Peyer's patch (tissue), 4 donors: ENCODE measurements around the gene HOTAIR. TPM values are rescaled to one million over a fixed set of nuclear protein-coding genes. Genes with fewer than 3 reads are reported as not detected.

Source experiments
- DNase-seq, 3 donors: peaks; one replicate each; pipeline ENCODE4 v3.0.0-alpha.2; 2017 to 2019
- H3K27ac ChIP-seq, 4 donors: fragments of 200-600 bp; sonication (generic); one replicate each; pipeline ENCODE4 v1.5.1; 2016 to 2019
- H3K27me3 ChIP-seq, 2 donors: fragments of 200-600 bp; sonication (generic); one replicate each; pipeline ENCODE4 v1.5.1; 2019
- H3K36me3 ChIP-seq, 3 donors: fragments of 200-600 bp; sonication (generic); one replicate each; pipeline ENCODE4 v1.5.1; 2016 to 2019
- H3K4me1 ChIP-seq, 4 donors: fragments of 200-600 bp; sonication (generic); one replicate each; pipeline ENCODE4 v1.5.1; 2016 to 2019
- H3K4me3 ChIP-seq, 4 donors: fragments of 200-600 bp; sonication (generic); 1 replicate in 3 of 4; 2 replicates in 1 of 4; pipeline ENCODE4 v1.5.1; 2016 to 2019; ENCODE audit warnings: mild to moderate bottlenecking in 1 of 4
- H3K9me3 ChIP-seq, 4 donors: fragments of 200-600 bp; sonication (generic); one replicate each; pipeline ENCODE4 v1.5.1; 2016 to 2019; ENCODE audit warnings: mild to moderate bottlenecking in 1 of 4
- POLR2A ChIP-seq, 2 donors: fragments of 450-650 bp; IDR thresholded peaks; one replicate each; pipeline ENCODE4 v1.5.1; 2017; ENCODE audit warnings: antibody characterized with exemption in 2 of 2, mild to moderate bottlenecking in 2 of 2, moderate library complexity in 2 of 2
- total RNA-seq, 4 donors: library from RNA; depleted of rRNA; stranded (reverse); fragments of >200 nt; gene quantifications; one replicate each; pipeline ENCODE4 v1.1.0, GENCODE V29; 2016
- TF ChIP-seq, protein P1 (sequence below), 6 experiments: fragments of 450-650 bp in 4 of 6; fragments of 200-600 bp in 2 of 6; sonication (generic) in 1 of 6; IDR thresholded peaks; one replicate each; pipeline ENCODE4 v1.5.1; 2017 to 2019; ENCODE audit warnings: antibody characterized with exemption in 6 of 6, mild to moderate bottlenecking in 3 of 6, moderate library complexity in 1 of 6

Gene HOTAIR
- total RNA-seq, 4 donors from 2014 or later, result 1.4 TPM; not detected in 3

DNA sequence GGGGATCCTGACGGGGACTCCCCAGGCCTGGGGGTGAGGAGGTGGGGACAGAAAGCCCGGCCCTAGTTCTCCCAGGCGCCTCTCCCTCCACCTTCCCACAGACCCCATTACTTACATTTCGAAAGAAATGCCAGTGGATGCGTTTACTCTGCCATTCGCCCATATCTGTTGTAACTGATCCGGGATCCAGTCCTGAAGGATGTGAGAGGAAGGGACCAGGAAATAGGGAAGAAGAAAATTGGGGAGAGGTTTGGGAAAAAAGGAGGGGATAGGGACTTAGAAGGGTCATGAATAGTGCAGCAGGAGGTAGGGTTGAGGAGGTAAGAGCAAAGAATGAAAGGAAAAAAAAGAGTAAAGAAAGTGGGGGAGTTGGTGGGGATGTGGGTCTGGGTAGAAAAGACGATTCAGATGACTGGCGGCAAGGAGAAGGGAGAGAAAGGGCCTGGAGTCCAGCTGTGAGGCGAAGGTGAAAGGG is 18.9 kb downstream of the HOTAIR start:
- Histone ChIP-seq H3K27ac (no peak overlapping the region), H3K4me3 (no peak overlapping the region), H3K36me3 (no peaks in the 10 kb centered on the region), H3K9me3 (peaks cover 0 to 13% (median 0%) of the 10 kb centered on the region in 4 donors), H3K4me1 (peaks cover 0 to 12% (median 2%) of the 10 kb centered on the region in 4 donors), H3K27me3 (peaks cover 0 to 94% of the 10 kb centered on the region in 2 donors)
- TF ChIP-seq POLR2A (IDR thresholded peaks at IDR 0.05), result no peak
- TF ChIP-seq, protein P1, sequence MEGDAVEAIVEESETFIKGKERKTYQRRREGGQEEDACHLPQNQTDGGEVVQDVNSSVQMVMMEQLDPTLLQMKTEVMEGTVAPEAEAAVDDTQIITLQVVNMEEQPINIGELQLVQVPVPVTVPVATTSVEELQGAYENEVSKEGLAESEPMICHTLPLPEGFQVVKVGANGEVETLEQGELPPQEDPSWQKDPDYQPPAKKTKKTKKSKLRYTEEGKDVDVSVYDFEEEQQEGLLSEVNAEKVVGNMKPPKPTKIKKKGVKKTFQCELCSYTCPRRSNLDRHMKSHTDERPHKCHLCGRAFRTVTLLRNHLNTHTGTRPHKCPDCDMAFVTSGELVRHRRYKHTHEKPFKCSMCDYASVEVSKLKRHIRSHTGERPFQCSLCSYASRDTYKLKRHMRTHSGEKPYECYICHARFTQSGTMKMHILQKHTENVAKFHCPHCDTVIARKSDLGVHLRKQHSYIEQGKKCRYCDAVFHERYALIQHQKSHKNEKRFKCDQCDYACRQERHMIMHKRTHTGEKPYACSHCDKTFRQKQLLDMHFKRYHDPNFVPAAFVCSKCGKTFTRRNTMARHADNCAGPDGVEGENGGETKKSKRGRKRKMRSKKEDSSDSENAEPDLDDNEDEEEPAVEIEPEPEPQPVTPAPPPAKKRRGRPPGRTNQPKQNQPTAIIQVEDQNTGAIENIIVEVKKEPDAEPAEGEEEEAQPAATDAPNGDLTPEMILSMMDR (IDR thresholded peaks at IDR 0.05), result no peak
- DNase-seq, result no peak

DNA sequence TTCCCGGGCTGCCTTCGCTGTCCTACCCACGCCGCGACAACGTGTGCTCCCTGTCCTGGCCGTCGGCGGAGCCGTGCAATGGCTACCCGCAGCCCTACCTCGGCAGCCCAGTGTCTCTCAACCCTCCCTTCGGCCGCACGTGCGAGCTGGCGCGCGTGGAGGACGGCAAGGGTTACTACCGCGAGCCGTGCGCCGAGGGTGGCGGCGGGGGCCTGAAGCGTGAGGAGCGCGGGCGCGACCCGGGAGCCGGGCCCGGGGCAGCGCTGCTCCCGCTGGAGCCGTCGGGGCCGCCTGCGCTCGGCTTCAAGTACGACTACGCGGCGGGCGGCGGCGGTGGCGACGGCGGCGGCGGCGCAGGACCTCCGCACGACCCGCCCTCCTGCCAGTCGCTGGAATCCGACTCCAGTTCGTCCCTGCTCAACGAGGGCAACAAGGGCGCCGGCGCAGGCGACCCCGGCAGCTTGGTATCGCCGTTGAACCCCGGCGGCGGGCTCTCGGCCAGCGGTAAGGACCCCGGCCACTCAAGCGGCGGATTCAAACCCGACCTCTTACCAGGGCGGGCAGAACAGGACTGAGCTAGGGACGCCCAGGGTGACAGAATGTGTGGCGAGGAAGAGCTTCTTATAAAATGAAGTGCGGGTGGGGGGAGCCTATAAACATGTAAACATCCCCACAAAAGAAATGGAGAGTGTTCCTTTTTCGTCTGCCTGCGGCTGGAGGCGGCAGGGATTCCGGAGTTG is 19.5 kb downstream of the HOTAIR start:
- peaks cover 0 to 11% (median 2%) of the 10 kb centered on the region in 4 donors for H3K4me1 ChIP-seq
- no peak for DNase-seq
- peaks cover 0 to 94% of the 10 kb centered on the region in 2 donors for H3K27me3 ChIP-seq
- H3K9me3 ChIP-seq, result peaks cover 0 to 10% (median 0%) of the 10 kb centered on the region in 4 donors
- H3K27ac ChIP-seq, result no peak overlapping the region
- H3K36me3 ChIP-seq, result no peaks in the 10 kb centered on the region
- TF ChIP-seq, protein P1 (IDR thresholded peaks at IDR 0.05), result no peak
- no peak for TF ChIP-seq POLR2A (IDR thresholded peaks at IDR 0.05)
- H3K4me3 ChIP-seq, result no peak overlapping the region

DNA sequence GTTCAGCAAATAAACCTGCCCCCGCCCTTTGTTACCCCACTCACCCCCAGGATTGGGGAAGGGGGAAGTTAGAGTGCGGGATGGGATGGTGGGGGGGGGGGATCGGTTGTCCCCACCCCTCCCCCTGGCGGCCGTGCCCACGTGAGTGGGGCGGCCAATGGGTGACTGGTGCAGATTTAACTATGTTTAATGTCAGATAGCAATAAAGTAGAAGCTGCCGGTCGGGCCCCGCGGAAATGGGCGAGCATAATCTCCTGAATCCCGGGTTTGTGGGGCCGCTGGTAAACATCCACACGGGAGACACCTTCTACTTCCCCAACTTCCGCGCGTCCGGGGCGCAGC is 20.1 kb downstream of the HOTAIR start, which contains the start of gene HOXC12:
Gene HOXC12, plus strand, starts transcription at position 210 of the 342 bp plus-strand sequence. Its CDS starts 27 bp downstream, at position 237.
- Histone ChIP-seq H3K27ac (no peak within 1 kb of the TSS), H3K9me3 (peaks cover 0 to 10% (median 0%) of the 10 kb centered on the region in 4 donors), H3K4me3 (no peak within 1 kb of the TSS), H3K36me3 (no peaks in the 10 kb centered on the region), H3K4me1 (peaks cover 0 to 11% (median 2%) of the 10 kb centered on the region in 4 donors), H3K27me3 (peaks cover 0 to 94% of the 10 kb centered on the region in 2 donors)
- TF ChIP-seq POLR2A (IDR thresholded peaks at IDR 0.05), result no peak
- TF ChIP-seq, protein P1 (IDR thresholded peaks at IDR 0.05), result no peak
- no peak for DNase-seq

DNA sequence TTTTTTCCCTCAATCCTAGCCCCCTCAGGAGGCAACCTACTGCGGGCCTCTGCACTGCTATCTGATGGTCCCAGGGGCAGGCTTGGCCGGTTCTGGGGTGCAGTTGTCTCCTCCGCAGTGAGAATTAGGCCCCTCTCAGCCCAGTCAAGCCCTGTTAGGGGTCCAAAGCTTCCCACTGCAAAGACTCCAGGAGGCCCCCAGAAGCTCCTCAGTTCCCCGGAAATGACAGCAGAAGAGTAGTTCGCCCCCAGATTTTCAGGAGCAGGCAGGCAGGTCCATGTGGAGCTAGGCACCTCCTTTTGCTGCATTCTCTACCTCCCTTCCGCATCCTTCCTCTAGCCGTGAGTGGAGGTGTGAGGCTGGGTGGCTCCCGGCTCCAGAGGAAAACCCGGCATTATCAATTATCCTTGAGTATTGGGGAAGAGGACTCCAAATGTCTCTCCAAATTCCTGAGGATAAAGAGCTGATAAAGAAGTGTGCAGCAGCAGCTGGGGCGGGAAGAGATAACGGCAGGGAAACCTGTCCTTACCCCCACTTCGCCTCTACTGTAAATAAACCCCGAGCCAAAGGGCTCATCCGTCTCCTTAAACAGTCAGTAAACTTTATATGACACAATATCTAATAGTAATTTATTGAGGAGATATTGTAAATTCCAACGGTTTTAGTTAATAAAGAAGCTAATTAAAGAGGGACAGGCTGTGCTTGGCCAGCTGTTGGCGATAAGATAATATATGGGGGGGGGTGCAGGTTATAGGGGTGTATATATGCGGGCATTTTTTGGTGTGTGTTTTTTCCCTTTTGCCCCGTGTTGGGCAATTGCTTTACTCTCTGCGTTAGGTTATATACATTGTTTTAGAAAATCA is 20.7 kb downstream of the HOTAIR start:
- peaks cover 0 to 11% (median 2%) of the 10 kb centered on the region in 4 donors for H3K4me1 ChIP-seq
- H3K27me3 ChIP-seq, result peaks cover 0 to 91% of the 10 kb centered on the region in 2 donors
- no peak overlapping the region for H3K4me3 ChIP-seq
- no peak overlapping the region for H3K27ac ChIP-seq
- DNase-seq, result no peak
- TF ChIP-seq, protein P1 (IDR thresholded peaks at IDR 0.05), result no peak
- no peak for TF ChIP-seq POLR2A (IDR thresholded peaks at IDR 0.05)
- H3K9me3 ChIP-seq, result peaks cover 0 to 10% (median 0%) of the 10 kb centered on the region in 4 donors
- no peaks in the 10 kb centered on the region for H3K36me3 ChIP-seq

DNA sequence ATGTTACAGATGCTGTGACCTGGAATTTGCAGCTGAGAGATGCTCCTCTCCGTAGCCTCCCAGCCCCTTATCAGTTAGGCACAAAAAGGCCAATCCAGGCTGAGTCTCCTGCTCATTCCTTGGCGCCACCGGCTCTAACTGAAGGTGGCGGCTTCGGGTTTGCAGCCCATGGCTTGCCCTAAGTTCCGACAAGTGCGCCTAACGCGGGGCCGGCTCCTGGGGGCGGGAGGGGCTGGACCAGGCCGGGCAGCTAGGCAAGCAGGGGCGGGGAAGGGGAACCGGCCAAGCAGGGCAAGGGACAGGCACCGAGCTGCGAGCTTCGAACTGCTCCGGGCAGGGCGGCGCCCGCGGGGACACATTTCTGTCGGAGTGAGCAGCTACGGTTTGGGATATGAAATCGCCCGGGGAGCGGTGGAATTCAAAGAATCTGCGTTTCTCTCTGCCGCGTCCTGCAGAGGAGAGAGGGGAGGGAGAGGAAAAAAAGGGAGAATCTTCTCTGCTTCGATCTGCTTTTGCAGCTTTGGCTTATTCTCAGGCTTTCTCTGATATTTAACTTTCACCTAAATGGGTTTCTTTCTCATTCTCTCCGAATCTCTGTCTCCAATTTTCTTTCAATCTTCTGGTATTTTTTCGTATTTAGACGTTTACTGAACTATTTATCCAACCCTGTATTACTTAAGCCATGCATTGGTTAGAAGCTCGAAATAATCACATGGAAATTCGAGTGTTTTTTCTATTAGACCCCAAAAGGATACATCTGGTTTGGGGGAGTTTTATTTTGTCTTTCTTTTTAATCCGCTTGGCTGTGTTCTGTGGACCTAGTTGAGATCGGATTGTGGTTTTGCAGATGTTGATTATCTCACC is 21.7 kb downstream of the HOTAIR start:
- peaks cover 0 to 11% (median 2%) of the 10 kb centered on the region in 4 donors for H3K4me1 ChIP-seq
- no peak for TF ChIP-seq POLR2A (IDR thresholded peaks at IDR 0.05)
- TF ChIP-seq, protein P1 (IDR thresholded peaks at IDR 0.05), result no peak

More for the DNA sequence above, 21.7 kb downstream of the HOTAIR start:
- H3K9me3 ChIP-seq, result peaks cover 0 to 10% (median 0%) of the 10 kb centered on the region in 4 donors
- H3K27me3 ChIP-seq, result peaks cover 0 to 83% of the 10 kb centered on the region in 2 donors
- no peak overlapping the region for H3K27ac ChIP-seq
- no peaks in the 10 kb centered on the region for H3K36me3 ChIP-seq
- no peak for DNase-seq
- no peak overlapping the region for H3K4me3 ChIP-seq
